Adipocyte (in vitro differentiated cells): ENCODE results near the gene CPSF6.
"Not testable (repeated sequence)": the region's sequence is repeated elsewhere in the genome, so short reads cannot be mapped to it uniquely, and the experiment has no call there.

Experiments used
- DNase-seq: peaks from one replicate; pipeline ENCODE4 v3.0.0-alpha.2; 2015; ENCODE audit warnings: low read depth
- H3K27me3 ChIP-seq: replicated peaks from 2 replicates; pipeline ENCODE4 v1.7.0; 2013; ENCODE audit warnings: mild to moderate bottlenecking, low read length, moderate library complexity; ENCODE audit not compliant: control insufficient read depth, insufficient read depth
- H3K36me3 ChIP-seq: 2 replicates; pipeline ENCODE4 v1.7.0; 2013; ENCODE audit warnings: low read length, mild to moderate bottlenecking, moderate library complexity; ENCODE audit not compliant: control insufficient read depth, insufficient read depth, severe bottlenecking
- H3K4me1 ChIP-seq: 2 replicates; pipeline ENCODE4 v1.7.0; 2013; ENCODE audit warnings: mild to moderate bottlenecking, low read length, moderate library complexity; ENCODE audit not compliant: control insufficient read depth, insufficient read depth
- H3K4me3 ChIP-seq: 2 replicates; pipeline ENCODE4 v1.7.0; 2013; ENCODE audit warnings: mild to moderate bottlenecking, low read length, moderate library complexity
- H3K9ac ChIP-seq: 2 replicates; pipeline ENCODE4 v1.7.0; 2013; ENCODE audit warnings: mild to moderate bottlenecking, low read length, moderate library complexity
- H3K9me3 ChIP-seq: 2 replicates; pipeline ENCODE4 v1.7.0; 2013; ENCODE audit warnings: mild to moderate bottlenecking, low read length, moderate library complexity; ENCODE audit not compliant: control insufficient read depth

The CPSF6 gene

DNA sequence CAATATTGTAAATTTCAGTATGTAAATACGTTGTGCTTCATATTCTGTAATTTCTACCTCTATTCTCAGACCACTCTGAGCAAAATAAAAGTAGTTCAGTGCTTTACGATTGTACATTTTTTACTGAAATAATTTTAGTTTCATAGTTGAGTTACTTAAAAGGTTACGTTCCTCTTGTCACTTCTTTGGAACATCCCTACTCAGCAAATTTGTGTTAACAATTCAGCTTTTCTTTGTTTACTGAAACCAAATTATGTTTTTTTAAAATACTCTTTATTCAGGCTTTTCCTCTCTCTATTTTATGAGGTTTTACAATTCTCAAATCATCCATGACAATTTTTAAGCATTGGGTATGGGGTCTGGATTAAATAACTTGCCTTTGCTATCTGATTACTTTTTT lies 25.8 kb downstream of the CPSF6 start:
- Histone ChIP-seq H3K4me3 (no peak overlapping the region), H3K27me3 (no peaks in the 10 kb centered on the region), H3K36me3 (peaks cover 77% of the 10 kb centered on the region), H3K9me3 (no peaks in the 10 kb centered on the region), H3K9ac (no peak overlapping the region), H3K4me1 (no peaks in the 10 kb centered on the region)
- DNase-seq, result no peak

DNA sequence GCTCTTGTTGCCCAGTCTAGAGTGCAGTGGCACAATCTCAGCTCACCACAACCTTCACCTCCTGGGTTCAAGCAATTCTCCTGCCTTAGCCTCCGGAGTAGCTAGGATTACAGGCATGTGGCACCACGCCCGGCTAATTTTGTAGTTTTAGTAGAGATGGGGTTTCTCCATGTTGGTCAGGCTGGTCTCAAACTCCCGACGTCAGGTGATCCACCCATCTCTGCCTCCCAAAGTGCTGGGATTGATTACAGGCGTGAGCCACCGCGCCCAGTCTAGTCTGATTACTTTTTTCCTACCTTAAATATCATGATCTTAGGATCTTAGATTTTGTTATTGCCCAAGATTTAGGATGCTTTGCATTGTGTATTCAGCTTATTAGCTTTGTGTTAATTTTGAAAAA lies 26.3 kb downstream of the CPSF6 start:
- DNase-seq, H3K4me1 ChIP-seq: not testable (repeated sequence)

GRCh38 chr12:69266036-69266635 lies 26.8 kb downstream of the CPSF6 start:
- Histone ChIP-seq H3K9me3 (no peaks in the 10 kb centered on the region), H3K36me3 (peaks cover 75% of the 10 kb centered on the region), H3K27me3 (no peaks in the 10 kb centered on the region), H3K4me3 (no peak overlapping the region), H3K9ac (no peak overlapping the region), H3K4me1 (no peaks in the 10 kb centered on the region)
- peak; percentile 55 for DNase-seq

More for the DNA sequence above, 26.3 kb downstream of the CPSF6 start:
- not testable (repeated sequence) for H3K9ac ChIP-seq, H3K9me3 ChIP-seq, H3K4me3 ChIP-seq, H3K27me3 ChIP-seq
- peaks cover 77% of the 10 kb centered on the region for H3K36me3 ChIP-seq

DNA sequence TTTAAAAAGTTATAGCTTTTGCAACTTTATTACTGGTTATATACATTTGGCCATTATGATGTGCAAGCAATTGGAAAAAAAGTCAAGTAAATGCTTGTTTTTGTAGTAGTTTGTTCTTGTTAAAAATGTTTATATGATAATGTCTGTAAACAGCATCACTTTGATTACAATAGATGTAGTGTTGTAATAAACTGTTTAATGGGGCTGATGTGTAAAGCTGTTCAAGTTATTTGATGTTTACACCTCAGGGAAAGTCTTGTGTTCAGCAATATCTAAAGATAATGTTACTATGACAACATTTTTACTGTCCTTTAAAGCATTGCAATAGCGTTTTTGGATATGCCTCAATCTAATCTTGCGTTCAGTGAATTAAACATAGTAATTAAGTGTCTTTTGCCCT lies 30.4 kb downstream of the CPSF6 start:
- DNase-seq, result no peak
- Histone ChIP-seq H3K9ac (no peak overlapping the region), H3K9me3 (no peaks in the 10 kb centered on the region), H3K4me3 (no peak overlapping the region), H3K27me3 (no peaks in the 10 kb centered on the region), H3K4me1 (peaks cover under 1% of the 10 kb centered on the region), H3K36me3 (peaks cover 44% of the 10 kb centered on the region)

GRCh38 chr12:69272511-69272910 lies 33.1 kb downstream of the CPSF6 start:
- DNase-seq, result no peak
- Histone ChIP-seq H3K9ac (no peak overlapping the region), H3K4me3 (no peak overlapping the region), H3K27me3 (no peaks in the 10 kb centered on the region), H3K4me1 (peaks cover 12% of the 10 kb centered on the region), H3K36me3 (peaks cover 26% of the 10 kb centered on the region), H3K9me3 (no peaks in the 10 kb centered on the region)

DNA sequence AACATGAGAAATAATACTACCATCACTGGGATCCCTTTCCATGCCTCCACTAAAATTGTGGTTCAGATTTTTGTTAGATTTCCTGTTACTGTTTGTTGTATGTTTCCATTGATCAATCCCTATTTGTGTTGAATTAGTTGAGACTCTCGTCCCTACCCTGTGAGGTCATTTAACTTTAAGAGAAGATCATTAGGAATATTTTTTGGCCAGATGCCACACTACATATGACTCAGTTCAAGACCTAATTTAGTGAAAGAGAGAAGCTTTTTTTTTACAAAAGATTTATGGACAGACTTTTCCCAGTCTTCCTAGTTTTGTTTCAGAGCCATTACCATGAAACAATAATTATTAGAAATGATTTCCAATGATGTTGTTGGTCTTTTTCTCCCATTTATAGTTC lies 35.5 kb downstream of the CPSF6 start:
- Histone ChIP-seq H3K36me3 (peaks cover 15% of the 10 kb centered on the region), H3K9ac (no peak overlapping the region), H3K9me3 (no peaks in the 10 kb centered on the region), H3K27me3 (no peaks in the 10 kb centered on the region), H3K4me1 (peaks cover 12% of the 10 kb centered on the region), H3K4me3 (no peak overlapping the region)
- DNase-seq, result no peak

GRCh38 chr12:69275471-69275891 lies 36.1 kb downstream of the CPSF6 start:
- Histone ChIP-seq H3K27me3 (no peaks in the 10 kb centered on the region), H3K9me3 (no peaks in the 10 kb centered on the region), H3K36me3 (peaks cover 9% of the 10 kb centered on the region), H3K9ac (no peak overlapping the region), H3K4me1 (peaks cover 12% of the 10 kb centered on the region), H3K4me3 (no peak overlapping the region)
- DNase-seq, result no peak

DNA sequence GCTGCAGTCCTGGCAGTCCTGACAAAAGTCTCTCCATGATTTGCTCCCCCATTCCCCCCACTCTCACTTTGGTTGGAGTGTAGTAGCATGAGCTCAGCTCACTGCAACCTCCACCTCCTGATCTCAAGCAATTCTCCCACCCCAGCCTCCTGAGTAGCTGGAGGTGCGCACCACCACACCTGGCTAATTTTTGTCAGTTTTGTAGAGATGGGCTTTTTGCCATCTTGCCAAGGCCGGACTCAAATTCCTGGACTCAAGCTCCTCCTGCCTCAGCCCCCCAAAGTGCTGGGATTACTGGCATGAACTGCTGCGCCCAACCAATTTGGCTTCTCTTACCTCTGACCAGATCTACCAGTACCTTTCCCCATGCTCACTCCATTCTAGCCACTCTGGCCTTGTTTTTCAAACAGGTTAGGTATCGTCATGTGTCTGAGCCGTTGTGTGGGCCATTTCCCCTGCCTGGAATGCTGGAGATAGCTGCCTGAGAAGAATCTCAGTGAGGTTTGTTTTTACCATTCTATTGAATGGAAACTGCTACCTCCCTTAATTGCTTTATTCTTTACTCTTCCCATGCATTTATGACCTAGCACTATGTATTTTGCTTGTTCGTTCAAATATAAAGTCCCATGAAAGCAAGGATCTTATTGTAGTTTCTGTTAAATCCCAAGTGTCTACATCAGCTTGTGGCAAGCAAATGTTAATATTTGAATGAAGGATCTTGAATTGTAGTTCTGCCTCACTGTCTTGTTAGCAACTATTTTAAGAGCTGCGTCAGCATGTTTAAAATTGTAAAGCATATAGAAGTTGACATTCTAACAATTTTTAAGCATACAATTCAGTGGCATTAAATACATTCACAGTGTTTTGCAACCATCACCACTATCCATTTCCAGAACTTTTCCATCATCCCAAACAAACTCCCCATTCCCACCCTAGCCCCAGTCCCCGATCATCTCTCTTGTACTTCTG lies 39.7 kb downstream of the CPSF6 start:
- no peak for DNase-seq
- no peaks in the 10 kb centered on the region for H3K27me3 ChIP-seq

DNA sequence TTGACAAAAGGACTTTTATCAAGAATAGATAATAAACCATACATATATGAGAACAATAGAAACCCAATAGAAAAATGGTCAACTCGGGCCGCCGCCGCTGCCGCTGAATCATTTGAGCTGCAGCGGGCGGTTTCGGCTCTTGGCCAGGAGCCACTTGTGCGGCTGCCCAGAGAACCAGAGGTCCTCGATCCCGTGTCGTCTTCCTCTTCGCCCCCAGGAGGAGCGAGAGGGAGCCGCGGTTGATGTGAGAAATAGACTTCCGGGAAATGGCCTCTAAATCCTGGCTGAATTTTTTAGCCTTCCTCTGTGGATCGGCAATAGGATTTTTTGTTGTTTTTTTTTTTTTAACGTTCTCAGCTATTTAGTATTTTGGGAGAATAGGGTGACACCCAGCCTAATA lies 44.8 kb downstream of the CPSF6 start:
- DNase-seq, result peak; percentile 79
- peak overlapping the region; percentile 74 for H3K4me3 ChIP-seq

More for the DNA sequence above, 39.7 kb downstream of the CPSF6 start:
- Histone ChIP-seq H3K4me3 (no peak overlapping the region), H3K4me1 (peaks cover 22% of the 10 kb centered on the region), H3K9ac (no peak overlapping the region), H3K9me3 (no peaks in the 10 kb centered on the region), H3K36me3 (no peaks in the 10 kb centered on the region)

GRCh38 chr12:69287556-69287955 lies 48.2 kb downstream of the CPSF6 start:
- H3K9ac ChIP-seq, result no peak overlapping the region
- no peaks in the 10 kb centered on the region for H3K9me3 ChIP-seq
- no peaks in the 10 kb centered on the region for H3K36me3 ChIP-seq
- no peak for DNase-seq
- peaks cover 16% of the 10 kb centered on the region for H3K4me1 ChIP-seq
- no peaks in the 10 kb centered on the region for H3K27me3 ChIP-seq
- no peak overlapping the region for H3K4me3 ChIP-seq

More for the DNA sequence above, 44.8 kb downstream of the CPSF6 start:
- Histone ChIP-seq H3K36me3 (no peaks in the 10 kb centered on the region), H3K4me1 (peaks cover 16% of the 10 kb centered on the region), H3K9me3 (no peaks in the 10 kb centered on the region), H3K9ac (peak overlapping the region; percentile 61), H3K27me3 (no peaks in the 10 kb centered on the region)

DNA sequence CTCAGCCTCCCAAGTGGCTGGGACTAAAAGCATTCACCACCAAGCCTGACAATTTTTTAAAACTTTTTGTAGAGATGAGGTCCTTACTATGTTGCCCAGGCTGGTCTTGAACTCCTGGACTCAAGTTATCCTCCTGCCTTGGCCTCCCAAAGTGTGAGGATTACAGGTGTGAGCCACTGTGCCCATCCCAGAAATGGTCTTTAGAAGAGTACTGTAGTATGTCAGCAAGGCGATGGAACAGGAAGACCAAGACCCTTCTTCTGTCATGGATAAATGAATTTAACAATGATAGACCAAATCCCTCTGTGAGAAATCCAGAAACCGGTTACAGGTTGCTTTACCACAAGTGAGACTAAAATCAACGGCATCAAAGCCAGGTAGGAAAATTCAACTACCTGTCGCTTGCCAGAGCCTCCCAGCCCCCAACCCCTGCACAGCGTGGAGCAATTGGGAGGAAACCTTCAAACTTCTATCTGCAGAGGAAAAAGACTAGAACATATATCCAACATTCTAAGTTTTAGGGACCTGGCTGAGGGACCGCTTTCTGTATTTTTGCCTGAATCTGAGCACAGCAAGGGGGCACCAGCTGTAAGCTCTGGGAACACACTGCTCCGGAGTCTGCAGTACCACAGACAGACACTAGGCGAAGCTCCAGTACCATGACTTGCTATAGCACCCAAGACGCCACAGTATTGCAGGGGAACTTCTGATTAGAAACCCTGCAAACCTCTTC lies 51.3 kb downstream of the CPSF6 start:
- Histone ChIP-seq H3K36me3 (no peaks in the 10 kb centered on the region), H3K9ac (no peak overlapping the region), H3K27me3 (peaks cover 8% of the 10 kb centered on the region), H3K4me3 (no peak overlapping the region), H3K4me1 (no peaks in the 10 kb centered on the region), H3K9me3 (no peaks in the 10 kb centered on the region)
- DNase-seq, result peak; percentile 63
